Suprapubic skin (tissue), 4 donors: ENCODE results near the gene PRPSAP2.

Experiments
- POLR2A ChIP-seq, 2 donors: fragments of 450-650 bp; IDR thresholded peaks; one replicate each; pipeline ENCODE4 v1.6.1; 2017; ENCODE audit warnings: antibody characterized with exemption in 2 of 2, mild to moderate bottlenecking in 2 of 2, moderate library complexity in 2 of 2
- POLR2AphosphoS5 ChIP-seq, 3 donors: sonication (generic); formaldehyde crosslinking; IDR thresholded peaks; one replicate each; pipeline ENCODE4 v1.6.1; 2017; ENCODE audit warnings: antibody characterized with exemption in 3 of 3
- TF ChIP-seq, protein P1 (sequence below), 2 donors: fragments of 200-600 bp in 1 of 2; fragments of 450-650 bp in 1 of 2; sonication (generic) in 1 of 2; IDR thresholded peaks; one replicate each; pipeline ENCODE4 v1.5.1; 2016 to 2019; ENCODE audit warnings: antibody characterized with exemption in 2 of 2, mild to moderate bottlenecking in 1 of 2, moderate library complexity in 1 of 2

DNA sequence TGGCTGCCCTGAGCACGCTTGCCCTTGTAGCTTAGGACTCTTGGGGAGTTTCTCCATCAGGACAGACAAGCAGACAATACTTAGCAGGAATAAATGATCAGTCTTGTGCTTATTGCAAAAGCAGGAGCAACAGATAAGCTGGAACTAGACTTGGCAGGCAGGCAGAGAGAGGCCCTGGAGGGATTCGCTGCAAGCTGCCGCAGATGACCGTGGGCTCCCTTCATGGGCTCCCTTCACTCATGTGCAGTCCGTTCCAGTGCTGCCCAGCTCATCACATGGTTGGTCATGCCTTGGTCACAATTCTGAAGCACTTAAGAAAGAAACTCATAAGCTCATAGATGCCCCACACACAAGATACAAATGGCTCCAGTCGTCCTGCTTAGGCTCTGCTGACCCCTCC is 91.6 kb downstream of the PRPSAP2 start:
- TF ChIP-seq, protein P1, sequence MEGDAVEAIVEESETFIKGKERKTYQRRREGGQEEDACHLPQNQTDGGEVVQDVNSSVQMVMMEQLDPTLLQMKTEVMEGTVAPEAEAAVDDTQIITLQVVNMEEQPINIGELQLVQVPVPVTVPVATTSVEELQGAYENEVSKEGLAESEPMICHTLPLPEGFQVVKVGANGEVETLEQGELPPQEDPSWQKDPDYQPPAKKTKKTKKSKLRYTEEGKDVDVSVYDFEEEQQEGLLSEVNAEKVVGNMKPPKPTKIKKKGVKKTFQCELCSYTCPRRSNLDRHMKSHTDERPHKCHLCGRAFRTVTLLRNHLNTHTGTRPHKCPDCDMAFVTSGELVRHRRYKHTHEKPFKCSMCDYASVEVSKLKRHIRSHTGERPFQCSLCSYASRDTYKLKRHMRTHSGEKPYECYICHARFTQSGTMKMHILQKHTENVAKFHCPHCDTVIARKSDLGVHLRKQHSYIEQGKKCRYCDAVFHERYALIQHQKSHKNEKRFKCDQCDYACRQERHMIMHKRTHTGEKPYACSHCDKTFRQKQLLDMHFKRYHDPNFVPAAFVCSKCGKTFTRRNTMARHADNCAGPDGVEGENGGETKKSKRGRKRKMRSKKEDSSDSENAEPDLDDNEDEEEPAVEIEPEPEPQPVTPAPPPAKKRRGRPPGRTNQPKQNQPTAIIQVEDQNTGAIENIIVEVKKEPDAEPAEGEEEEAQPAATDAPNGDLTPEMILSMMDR (IDR thresholded peaks at IDR 0.05), result no peak
- TF ChIP-seq POLR2A (IDR thresholded peaks at IDR 0.05), result no peak
- TF ChIP-seq POLR2AphosphoS5 (IDR thresholded peaks at IDR 0.05), result no peak
